Epidermal melanocyte (primary cell): ENCODE data around the gene NUCB2.

ENCODE experiments used
- DNase-seq: peaks from one replicate; pipeline ENCODE4 v3.0.0; 2011; ENCODE audit warnings: low spot score; ENCODE audit not compliant: insufficient read length

Gene NUCB2

DNA sequence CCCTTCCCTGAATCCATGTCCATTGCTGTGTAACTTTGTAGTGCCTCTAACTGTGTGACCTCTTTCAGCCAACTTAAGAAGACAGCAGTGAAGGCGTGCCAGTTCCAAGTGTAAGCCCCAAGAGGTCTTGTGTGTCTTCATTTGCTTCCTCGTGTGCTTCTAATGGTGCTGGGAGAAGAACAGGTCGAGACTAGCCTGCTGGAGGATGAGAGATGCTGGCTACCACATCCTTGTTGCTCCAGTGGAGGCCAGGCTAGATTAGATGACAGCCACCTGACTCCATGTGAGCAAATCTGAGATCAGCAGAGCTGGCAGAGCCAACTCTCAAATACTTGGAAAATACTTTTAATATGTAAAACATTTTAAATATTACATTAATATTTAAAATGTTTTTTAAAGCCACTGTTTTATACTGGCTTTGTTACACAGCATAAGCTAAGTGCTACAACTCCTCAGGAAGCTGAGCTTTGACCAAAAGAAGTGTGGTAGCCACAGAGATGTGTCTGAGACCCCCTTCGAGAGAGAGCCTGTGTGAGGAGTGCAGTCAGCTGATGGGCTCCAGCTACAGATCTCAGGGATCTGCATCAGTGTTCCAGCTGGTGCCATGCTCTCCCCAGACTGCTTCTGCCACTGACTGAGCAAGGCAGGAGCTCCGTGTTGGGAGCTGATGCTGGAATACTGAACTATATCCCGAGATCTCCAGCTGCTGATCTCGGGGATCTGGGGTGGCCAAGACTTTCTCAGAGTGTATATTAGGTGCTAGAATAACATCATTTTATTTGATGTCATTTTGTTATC lies 103.0 kb downstream of the NUCB2 start:
- no peak for DNase-seq

DNA sequence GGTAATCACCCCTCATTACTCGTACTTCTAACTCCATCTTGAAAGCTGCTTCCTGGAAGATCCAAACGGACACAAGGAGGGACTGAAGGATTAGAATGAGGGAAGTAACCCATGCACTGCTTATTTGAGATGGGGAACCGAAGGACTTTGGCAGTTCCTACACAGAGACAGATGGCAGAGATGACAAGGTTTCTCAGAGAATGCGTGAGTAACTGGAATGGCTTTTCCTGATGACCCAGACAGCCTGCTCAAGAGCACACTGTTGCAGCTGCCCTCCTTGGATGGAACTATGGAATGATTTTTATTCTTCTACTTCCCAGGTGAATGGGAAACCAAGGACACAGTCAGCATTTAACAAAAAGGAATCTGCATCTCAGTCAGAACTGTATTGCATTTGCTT lies 104.6 kb downstream of the NUCB2 start:
- no peak for DNase-seq
